Hematopoietic multipotent progenitor cell (in vitro differentiated cells): ENCODE results near the gene NSMF. TPM values are rescaled to one million over a fixed set of nuclear protein-coding genes. Genes with fewer than 3 reads are reported as not detected.

ENCODE experiments used
- DNase-seq, 3 donors: peaks; one replicate each; pipeline ENCODE4 v3.0.0-alpha.2; 2011 to 2015; ENCODE audit warnings: low read depth in 2 of 3, low spot score in 2 of 3
- total RNA-seq: library from RNA; depleted of rRNA; stranded (reverse); fragments of >200 nt; gene quantifications from one replicate; pipeline ENCODE4 v1.2.3, GENCODE V29; 2012

Gene NSMF
- total RNA-seq, 1 donor, result 26.4 TPM

DNA sequence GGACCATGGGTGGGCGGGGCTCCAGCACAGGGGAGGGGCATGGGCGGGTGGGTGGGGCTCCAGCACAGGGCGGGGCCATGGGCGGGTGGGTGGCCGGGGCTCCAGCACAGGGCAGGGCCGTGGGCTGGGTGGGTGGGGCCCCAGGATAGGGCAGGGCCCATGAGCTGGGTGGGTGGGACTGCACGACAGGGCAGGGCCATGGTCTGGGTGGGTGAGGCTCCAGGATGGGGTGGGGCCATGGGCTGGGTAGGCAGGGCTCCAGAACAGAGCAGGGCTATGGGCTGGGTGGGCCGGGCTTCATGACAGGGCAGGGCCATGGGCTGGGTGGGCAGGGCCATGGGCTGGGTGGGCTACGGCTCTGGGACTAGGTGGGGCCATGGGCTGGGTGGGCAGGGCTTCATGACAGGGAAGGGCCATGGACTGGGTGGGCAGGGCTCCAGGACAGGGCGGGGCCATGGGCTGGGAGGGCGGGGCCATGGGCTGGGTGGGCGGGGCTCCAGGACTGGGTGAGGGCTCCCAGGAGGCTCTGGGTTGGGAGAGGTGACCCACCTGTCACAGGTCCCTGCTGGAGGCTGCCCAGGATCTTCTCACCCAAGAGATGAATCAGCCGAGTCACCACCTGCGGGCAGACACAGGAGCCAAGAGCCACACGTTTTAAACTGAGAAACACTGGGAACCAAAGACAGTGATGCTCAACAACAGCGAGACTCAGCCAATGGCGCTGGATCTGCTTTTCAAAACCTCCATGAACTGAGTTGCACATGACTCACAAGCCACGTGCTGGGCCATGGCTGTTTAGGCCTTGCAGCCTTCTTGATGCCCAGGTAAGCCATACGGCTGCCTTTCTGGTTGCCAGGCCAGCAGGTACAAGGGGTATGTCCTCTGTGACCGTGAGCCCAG is 33.6 kb upstream of the NSMF start:
- peak in 1 of 3 donors; percentile 36 for DNase-seq

GRCh38 chr9:137491735-137492432 is 32.8 kb upstream of the NSMF start:
- DNase-seq, result no peak

DNA sequence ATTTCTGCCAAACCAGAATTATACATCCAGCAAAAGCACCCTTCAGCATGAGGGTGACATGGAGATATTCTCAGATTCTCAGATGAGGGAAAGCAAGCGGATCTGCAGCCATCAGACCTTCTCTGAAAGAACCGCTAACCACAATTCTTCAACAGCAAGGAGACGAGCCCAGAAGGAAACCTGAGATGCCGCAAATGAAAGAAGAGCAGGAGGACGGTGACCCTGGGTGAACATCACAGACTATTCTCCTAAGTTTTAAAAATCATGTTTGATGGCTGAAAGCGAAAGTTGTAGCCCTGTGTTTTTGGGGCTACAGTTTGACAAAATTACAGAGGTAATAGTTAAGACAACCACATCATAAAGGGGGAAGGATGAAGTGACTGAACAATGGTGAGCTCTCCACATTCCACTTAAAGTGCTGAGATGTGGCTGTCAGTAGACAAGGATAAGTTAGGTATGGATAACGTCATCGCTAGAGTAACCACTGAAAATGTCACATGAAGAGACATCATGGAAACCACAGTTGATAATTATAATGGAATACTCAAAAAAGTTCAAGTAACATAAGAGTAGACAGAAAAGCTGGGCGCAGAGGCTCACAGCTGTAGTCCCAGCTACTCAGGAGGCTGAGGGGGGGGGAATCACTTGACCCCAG is 31.5 kb upstream of the NSMF start:
- DNase-seq, result no peak

DNA sequence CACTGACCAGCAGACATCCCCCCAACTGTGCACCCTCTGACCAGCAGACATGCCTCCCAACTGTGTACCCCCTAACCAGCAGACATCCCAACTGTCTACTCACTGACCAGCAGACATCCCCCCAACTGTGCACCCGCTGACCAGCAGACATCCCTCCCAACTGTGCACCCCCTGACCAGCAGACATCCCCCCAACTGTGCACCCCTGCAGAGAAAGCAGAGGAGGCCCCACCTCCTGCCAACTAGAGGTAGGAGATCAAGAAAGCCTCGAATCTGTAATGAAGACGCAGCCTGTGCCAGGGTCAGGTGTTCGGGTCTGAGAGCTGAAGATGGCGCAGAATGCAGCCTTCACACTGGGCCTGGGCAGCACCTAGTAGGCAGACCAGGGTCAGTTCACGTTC is 29.8 kb upstream of the NSMF start:
- DNase-seq, result no peak

GRCh38 chr9:137488327-137488653 is 29.2 kb upstream of the NSMF start:
- no peak for DNase-seq

DNA sequence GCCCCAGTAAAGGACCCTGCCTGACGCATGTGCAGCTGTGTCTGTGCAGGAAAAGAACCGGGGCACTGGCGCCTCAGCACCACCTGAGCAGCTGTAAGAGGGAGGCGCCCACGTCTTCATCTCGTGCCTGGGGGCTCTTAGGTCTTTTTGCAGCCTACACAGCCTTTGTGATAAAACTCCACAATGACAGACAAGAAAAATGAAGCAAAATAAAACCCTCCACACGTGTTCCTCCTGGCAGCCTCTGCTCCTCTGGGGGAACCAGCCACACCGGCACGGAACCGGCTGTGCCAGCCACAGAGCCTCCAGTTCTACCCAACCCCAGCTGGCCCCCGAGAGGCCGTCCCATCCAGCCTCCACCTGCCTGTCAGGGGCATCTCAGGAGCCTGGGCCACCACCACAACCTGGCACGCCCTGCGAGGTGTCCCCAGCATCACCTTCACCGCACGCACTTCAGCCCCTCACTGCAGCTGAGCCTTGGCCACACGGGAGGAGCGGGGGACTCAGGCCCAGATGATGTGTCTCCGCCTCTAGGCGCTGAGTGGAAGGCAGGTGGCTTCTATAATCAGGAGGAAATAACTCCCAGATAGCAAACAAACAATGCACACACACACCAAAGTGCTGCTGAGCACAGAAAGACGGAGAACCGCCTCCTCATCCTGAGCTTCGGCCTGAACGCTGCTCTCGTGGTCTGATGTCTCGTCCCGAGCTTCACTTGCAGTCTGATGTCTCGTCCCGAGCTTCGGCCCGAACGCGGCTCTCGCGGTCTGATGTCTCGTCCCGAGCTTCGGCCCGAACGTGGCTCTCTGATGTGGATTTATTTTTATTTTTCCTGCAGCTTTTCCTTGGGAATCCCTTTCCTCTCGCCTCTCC is 28.6 kb upstream of the NSMF start:
- no peak for DNase-seq

DNA sequence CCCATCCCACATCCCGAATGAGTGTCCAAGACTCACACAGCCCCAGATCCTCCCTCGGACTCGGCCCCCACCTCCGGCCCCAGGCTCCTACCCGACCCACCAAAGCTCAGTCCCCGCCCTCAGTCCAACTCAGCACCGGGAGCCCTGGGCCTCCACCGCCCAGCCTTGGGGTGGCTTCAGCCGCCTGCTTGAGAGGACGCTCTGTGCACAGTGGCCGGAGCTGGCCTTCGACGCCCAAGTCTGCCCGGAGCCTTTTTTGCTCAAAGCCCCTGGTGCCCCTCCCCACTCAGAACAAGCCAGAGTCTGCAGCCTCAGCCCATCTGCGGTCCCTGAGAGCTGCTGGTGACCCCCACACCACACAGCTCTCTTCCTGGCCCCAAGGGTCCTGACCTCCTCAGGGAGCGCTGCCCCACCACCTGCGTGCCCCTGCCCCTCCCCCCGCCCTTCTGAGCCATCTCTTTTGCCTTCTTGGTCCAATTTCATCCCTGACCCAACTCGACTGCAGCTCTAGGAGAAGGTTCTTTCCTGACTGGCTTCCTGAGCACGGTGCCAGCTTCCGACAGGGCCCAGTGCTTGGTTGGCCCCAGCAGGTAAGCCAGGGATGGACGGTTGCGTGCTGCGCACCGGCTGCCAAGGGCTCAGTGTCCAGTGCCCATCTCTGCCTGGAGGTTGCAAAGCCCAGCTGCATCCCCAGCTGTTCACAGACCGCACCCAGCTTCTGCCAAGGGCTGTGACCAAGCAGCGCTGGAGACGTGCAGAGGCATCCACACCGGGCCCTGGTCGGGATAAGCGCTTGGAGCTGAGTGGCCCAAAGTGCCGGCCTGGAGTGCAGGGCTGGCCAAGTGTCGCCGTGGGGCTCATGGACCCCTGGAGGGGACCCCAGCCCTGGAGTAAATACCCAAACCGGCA is 27.7 kb upstream of the NSMF start:
- DNase-seq, result no peak

DNA sequence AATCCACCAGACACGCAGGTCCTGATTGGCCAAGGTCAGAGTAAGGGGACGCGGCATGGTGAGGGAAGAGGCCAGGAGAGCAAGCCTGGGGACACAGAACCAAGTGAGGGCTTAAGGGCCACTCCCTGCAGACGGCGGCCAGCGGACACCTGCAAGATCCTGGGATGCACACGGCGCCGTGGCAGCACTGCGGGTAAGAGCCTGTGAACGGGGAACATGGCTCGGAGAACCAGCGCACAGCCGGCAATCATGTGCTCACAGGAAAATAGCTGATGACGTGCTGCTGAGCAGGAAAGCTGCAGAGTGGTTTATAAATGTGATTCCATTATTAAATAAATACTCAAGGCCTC is 27.0 kb upstream of the NSMF start:
- DNase-seq, result no peak

DNA sequence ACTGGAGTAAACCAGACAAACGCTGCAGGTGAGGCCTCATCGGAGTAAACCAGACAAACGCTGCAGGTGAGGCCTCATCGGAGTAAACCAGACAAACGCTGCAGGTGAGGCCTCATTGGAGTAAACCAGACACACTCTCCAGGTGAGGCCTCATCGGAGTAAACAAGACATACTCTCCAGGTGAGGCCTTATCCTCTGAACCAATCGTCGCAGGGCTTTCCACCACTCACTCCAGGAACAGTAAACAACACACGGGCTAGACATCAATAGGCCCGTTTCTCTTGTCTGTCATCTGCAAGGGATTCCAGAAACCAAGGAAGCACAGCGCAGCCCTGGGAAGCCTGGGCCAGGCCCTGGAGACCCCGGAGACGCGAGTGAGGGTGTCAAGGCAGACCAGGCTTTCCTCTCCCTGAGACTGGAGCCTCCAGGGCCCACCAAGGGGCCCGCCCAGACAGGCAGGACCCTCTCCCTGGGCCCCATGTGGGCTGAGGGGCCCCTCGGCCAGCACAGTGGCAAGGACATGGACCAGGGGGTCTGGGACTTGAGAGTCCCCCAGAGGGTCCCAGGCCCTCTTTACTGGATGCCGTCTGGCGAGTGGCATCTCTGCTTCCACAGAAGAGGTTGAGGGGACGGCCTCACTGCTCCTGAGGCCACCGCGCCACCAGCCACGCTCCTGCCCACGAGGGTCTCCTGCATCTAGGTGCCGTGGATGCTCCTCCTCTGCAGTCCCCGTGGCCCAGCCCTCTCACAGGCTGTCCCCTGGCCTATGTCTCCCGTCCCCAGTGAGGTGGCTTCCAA is 26.4 kb upstream of the NSMF start:
- no peak for DNase-seq

- DNase-seq, result no peak
Observed at GRCh38 chr9:137484551-137485315, 25.6 kb upstream of the NSMF start.

- no peak for DNase-seq
Observed at GRCh38 chr9:137482094-137482781, 23.1 kb upstream of the NSMF start.

GRCh38 chr9:137480686-137481683 is 21.9 kb upstream of the NSMF start:
- DNase-seq, result no peak

GRCh38 chr9:137479892-137480685 is 21.0 kb upstream of the NSMF start:
- no peak for DNase-seq

GRCh38 chr9:137478962-137479861 is 20.1 kb upstream of the NSMF start:
- no peak for DNase-seq

DNA sequence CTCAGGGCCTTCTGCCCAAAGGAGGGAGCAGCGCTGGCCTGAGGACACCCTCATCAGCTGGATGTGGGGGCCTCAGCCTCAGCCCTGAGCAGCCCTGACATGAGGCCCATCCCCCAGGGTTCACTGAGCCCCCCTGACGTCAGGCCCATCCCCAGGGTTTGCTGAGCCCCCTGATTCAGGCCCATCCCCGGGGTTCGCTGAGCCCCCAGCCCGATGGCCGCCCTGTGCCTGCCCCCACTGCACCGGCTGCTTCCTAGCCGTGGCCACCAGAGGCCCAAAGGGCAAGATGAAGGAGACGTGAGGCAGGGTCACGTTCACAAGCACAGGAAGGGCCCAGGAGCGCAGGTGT is 19.5 kb upstream of the NSMF start:
- no peak for DNase-seq
